Duodenal mucosa (tissue), 2 donors: Measurements from ENCODE around the gene C16orf78.

ENCODE experiments used
- H3K27ac ChIP-seq: one replicate; pipeline ENCODE4 v1.7.0; 2013; ENCODE audit warnings: low read depth, low read length
- H3K27me3 ChIP-seq, 2 donors: one replicate each; pipeline ENCODE4 v1.7.0; 2013; ENCODE audit warnings: low read length in 2 of 2, control low read depth in 1 of 2; ENCODE audit not compliant: insufficient read depth in 2 of 2, control insufficient read depth in 1 of 2
- H3K36me3 ChIP-seq, 2 donors: one replicate each; pipeline ENCODE4 v1.7.0; 2013; ENCODE audit warnings: low read length in 2 of 2, control low read depth in 1 of 2; ENCODE audit not compliant: insufficient read depth in 2 of 2, control insufficient read depth in 1 of 2
- H3K4me1 ChIP-seq, 2 donors: one replicate each; pipeline ENCODE4 v1.7.0; 2013; ENCODE audit warnings: low read length in 2 of 2, control low read depth in 1 of 2; ENCODE audit not compliant: insufficient read depth in 2 of 2, control insufficient read depth in 1 of 2
- H3K4me3 ChIP-seq, 2 donors: one replicate each; pipeline ENCODE4 v1.7.0; 2013; ENCODE audit warnings: low read length in 2 of 2, low read depth in 1 of 2
- H3K9ac ChIP-seq, 2 donors: one replicate each; pipeline ENCODE4 v1.7.0; 2013; ENCODE audit warnings: low read length in 2 of 2, low read depth in 1 of 2
- H3K9me3 ChIP-seq, 2 donors: one replicate each; pipeline ENCODE4 v1.7.0; 2013; ENCODE audit warnings: low read length in 2 of 2, control low read depth in 1 of 2; ENCODE audit not compliant: control insufficient read depth in 1 of 2

C16orf78 gene

GRCh38 chr16:49441366-49441780 lies 67.8 kb downstream of the C16orf78 start:
- Histone ChIP-seq H3K4me3 (no peak overlapping the region), H3K27me3 (peaks cover 0 to 3% of the 10 kb centered on the region in 2 donors), H3K36me3 (no peaks in the 10 kb centered on the region), H3K4me1 (peaks cover 2 to 4% of the 10 kb centered on the region in 2 donors), H3K9ac (no peak overlapping the region), H3K9me3 (no peaks in the 10 kb centered on the region), H3K27ac (no peak overlapping the region)

DNA sequence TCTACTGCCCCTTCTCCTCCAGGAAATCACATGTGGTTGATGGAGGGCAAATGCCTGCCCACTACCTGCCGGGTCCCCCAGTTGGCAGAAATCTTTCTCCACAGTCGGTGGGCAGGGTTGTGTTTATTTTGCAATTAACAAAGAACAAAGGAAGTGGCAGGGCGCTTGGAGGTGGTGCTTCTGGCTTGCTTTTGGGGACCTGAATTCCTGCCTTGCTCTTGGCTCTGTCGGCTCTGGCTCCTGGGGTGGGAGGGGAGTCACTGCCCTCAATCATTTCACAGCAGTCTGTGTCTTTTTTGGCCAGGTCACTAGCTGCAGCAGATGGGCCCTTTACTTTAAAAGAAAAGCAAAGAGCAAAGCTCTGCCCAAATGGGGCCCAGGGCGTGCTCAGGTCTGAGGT lies 69.2 kb downstream of the C16orf78 start:
- Histone ChIP-seq H3K9me3 (no peaks in the 10 kb centered on the region), H3K27me3 (peaks cover 0 to 3% of the 10 kb centered on the region in 2 donors), H3K36me3 (no peaks in the 10 kb centered on the region), H3K4me3 (no peak overlapping the region), H3K4me1 (peaks cover 2 to 4% of the 10 kb centered on the region in 2 donors), H3K27ac (no peak overlapping the region), H3K9ac (no peak overlapping the region)

DNA sequence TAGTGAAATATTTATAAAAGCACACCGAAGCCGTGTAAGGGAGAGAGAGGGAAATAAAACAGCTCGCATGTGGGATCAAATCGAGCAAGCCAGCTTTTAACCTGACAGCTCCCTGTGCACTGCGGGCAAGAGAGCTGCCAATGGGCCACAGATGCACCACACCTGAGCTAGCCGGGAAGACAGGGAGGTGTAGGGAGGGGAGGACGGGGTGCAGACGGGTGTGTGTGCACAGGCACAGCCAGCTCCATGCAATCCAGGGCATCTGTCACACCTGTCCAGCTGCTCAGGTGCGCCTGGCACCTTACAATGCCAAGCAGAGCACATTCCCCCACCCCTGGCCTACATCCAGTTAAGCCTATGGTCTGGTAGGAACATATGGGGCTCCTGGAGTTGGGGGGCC lies 70.0 kb downstream of the C16orf78 start:
- Histone ChIP-seq H3K4me3 (no peak overlapping the region), H3K27me3 (peaks cover 0 to 3% of the 10 kb centered on the region in 2 donors), H3K36me3 (no peaks in the 10 kb centered on the region), H3K9me3 (no peaks in the 10 kb centered on the region), H3K9ac (no peak overlapping the region), H3K27ac (no peak overlapping the region), H3K4me1 (peaks cover 2 to 4% of the 10 kb centered on the region in 2 donors)

GRCh38 chr16:49446805-49447204 lies 73.2 kb downstream of the C16orf78 start:
- no peak overlapping the region for H3K27ac ChIP-seq
- peaks cover 0 to 2% of the 10 kb centered on the region in 2 donors for H3K4me1 ChIP-seq
- no peaks in the 10 kb centered on the region for H3K36me3 ChIP-seq
- H3K27me3 ChIP-seq = peaks cover 0 to 9% of the 10 kb centered on the region in 2 donors
- H3K4me3 ChIP-seq = no peak overlapping the region
- H3K9ac ChIP-seq = no peak overlapping the region
- no peaks in the 10 kb centered on the region for H3K9me3 ChIP-seq
